ENCODE measurements around the gene PLXNA4. TPM values are rescaled to one million over a fixed set of nuclear protein-coding genes. Genes with fewer than 3 reads are reported as not detected.

The PLXNA4 gene
- total and polyA plus RNA-seq, 10 donors: 0.15 to 14.7 (median 8.7) TPM

DNA sequence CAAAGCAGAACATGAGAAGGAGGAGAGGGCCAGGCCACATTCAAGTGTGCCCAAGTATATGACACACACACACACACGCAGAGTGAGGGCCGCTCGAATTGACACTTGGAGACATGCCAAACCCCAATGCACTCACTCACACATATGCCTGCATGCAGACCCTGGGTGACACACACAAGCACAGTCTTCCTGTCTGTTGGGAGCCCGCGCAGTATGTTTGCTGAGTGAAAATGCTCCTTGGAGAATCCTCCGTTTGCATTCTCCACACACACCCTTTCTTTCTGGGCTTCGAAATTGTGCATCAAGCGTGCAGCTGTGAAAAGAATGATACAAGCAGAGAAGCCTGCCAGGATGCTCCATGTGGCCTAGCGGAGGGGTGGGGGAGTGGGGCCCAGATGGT is 120.9 kb downstream of the PLXNA4 start:
- intact Hi-C loops (cut with DNase I; ENCODE audit: low total_unique reads): no loop called here
- 34 to 53% (median 38%) methylated on average over 9 of the region's 9 CpGs for WGBS, 5 donors
- no peak for TF ChIP-seq POLR2A (IDR thresholded peaks at IDR 0.05)
- TF ChIP-seq POLR2AphosphoS5 (IDR thresholded peaks at IDR 0.05): no peak
- TF ChIP-seq, protein P1, sequence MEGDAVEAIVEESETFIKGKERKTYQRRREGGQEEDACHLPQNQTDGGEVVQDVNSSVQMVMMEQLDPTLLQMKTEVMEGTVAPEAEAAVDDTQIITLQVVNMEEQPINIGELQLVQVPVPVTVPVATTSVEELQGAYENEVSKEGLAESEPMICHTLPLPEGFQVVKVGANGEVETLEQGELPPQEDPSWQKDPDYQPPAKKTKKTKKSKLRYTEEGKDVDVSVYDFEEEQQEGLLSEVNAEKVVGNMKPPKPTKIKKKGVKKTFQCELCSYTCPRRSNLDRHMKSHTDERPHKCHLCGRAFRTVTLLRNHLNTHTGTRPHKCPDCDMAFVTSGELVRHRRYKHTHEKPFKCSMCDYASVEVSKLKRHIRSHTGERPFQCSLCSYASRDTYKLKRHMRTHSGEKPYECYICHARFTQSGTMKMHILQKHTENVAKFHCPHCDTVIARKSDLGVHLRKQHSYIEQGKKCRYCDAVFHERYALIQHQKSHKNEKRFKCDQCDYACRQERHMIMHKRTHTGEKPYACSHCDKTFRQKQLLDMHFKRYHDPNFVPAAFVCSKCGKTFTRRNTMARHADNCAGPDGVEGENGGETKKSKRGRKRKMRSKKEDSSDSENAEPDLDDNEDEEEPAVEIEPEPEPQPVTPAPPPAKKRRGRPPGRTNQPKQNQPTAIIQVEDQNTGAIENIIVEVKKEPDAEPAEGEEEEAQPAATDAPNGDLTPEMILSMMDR (IDR thresholded peaks at IDR 0.05 in 8 of 11, conservative IDR thresholded peaks at IDR 0.05 in 3 of 11): no peak

GRCh38 chr7:132453826-132454225 is 122.4 kb downstream of the PLXNA4 start:
- WGBS, 5 donors: 87 to 92% (median 89%) methylated on average over 3 of the region's 3 CpGs
- Histone ChIP-seq H3K4me3 (no peak overlapping the region), H3K4me1 (peaks cover 0 to 42% (median 4%) of the 10 kb centered on the region in 6 donors), H3K27ac (no peak overlapping the region), H3K9me3 (no peaks in the 10 kb centered on the region), H3K27me3 (replicated peaks in 1 of 7) (no peaks in the 10 kb centered on the region), H3K36me3 (no peaks in the 10 kb centered on the region)
- DNase-seq: no peak
- TF ChIP-seq POLR2AphosphoS5 (IDR thresholded peaks at IDR 0.05): no peak
- TF ChIP-seq, protein P1 (IDR thresholded peaks at IDR 0.05 in 8 of 11, conservative IDR thresholded peaks at IDR 0.05 in 3 of 11): no peak
- no peak for TF ChIP-seq POLR2A (IDR thresholded peaks at IDR 0.05)
- intact Hi-C loops (cut with DNase I; ENCODE audit: low total_unique reads): no loop called here

More for the DNA sequence above, 120.9 kb downstream of the PLXNA4 start:
- Histone ChIP-seq H3K27ac (no peak overlapping the region), H3K36me3 (no peaks in the 10 kb centered on the region), H3K4me3 (no peak overlapping the region), H3K27me3 (replicated peaks in 1 of 7) (no peaks in the 10 kb centered on the region), H3K4me1 (peaks cover 0 to 39% (median 4%) of the 10 kb centered on the region in 6 donors), H3K9me3 (no peaks in the 10 kb centered on the region)
- no peak for DNase-seq

- Histone ChIP-seq H3K4me1 (peaks cover 0 to 42% (median 4%) of the 10 kb centered on the region in 6 donors), H3K27ac (peak overlapping the region in 3 of 8 donors; percentile 22 to 40 (median 24)), H3K4me3 (no peak overlapping the region), H3K9me3 (no peaks in the 10 kb centered on the region), H3K27me3 (replicated peaks in 1 of 7) (no peaks in the 10 kb centered on the region), H3K36me3 (no peaks in the 10 kb centered on the region)
- DNase-seq: no peak
- intact Hi-C loops (cut with DNase I; ENCODE audit: low total_unique reads): no loop called here
- TF ChIP-seq POLR2AphosphoS5 (IDR thresholded peaks at IDR 0.05): peak in 1 of 3 donors; percentile 53
- TF ChIP-seq, protein P1 (IDR thresholded peaks at IDR 0.05 in 8 of 11, conservative IDR thresholded peaks at IDR 0.05 in 3 of 11): no peak
- no peak for TF ChIP-seq POLR2A (IDR thresholded peaks at IDR 0.05)
- WGBS, 5 donors: 77 to 78% (median 78%) methylated on average over 6 of the region's 6 CpGs
Measured at GRCh38 chr7:132451161-132451560, 125.1 kb downstream of the PLXNA4 start.

- peaks cover 0 to 40% (median 4%) of the 10 kb centered on the region in 6 donors for H3K4me1 ChIP-seq
- H3K9me3 ChIP-seq: no peaks in the 10 kb centered on the region
- DNase-seq: no peak
- no peak for TF ChIP-seq POLR2A (IDR thresholded peaks at IDR 0.05)
- no peak for TF ChIP-seq POLR2AphosphoS5 (IDR thresholded peaks at IDR 0.05)
- TF ChIP-seq, protein P1 (IDR thresholded peaks at IDR 0.05 in 8 of 11, conservative IDR thresholded peaks at IDR 0.05 in 3 of 11): no peak
- intact Hi-C loops (cut with DNase I; ENCODE audit: low total_unique reads): no loop called here
- 73 to 95% (median 89%) methylated on average over 1 of the region's 1 CpG for WGBS, 5 donors
- no peaks in the 10 kb centered on the region for H3K27me3 ChIP-seq (replicated peaks in 1 of 7)
- H3K4me3 ChIP-seq: no peak overlapping the region
- no peaks in the 10 kb centered on the region for H3K36me3 ChIP-seq
- no peak overlapping the region for H3K27ac ChIP-seq
Measured at GRCh38 chr7:132450696-132451095, 125.6 kb downstream of the PLXNA4 start.
